ENCODE results near the gene POLR3E.

POLR3E gene

DNA sequence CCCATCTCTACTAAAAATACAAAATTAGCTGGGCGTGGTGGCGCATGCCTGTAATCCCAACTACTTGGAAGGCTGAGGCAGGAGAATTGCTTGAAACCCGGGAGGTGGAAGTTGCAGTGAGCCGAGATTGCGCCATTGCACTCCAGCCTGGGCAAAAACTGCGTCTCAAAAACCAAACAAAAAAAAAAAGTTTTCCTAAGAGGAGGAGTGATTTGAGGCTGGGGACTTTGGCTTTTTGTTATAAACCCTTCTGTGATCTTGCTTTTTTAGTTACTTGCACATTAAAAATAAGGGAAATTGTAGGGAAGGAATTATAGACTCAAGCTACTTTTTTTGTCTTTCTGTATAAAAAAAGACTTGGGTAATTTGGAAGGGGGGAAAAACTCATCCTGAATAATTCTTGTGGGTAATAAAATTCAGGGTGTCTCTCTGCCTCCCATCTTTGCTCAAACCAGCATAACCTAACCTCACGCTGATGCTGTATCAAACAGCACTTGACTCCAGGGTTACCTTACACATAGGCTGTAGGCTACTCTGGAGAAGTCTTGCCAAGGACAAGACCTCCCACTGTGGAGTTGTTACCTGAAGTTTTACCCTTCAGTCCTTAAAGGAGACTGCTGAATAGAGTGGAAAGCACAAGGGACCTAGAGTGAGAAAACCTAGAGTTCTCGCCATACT, 78.9 kb downstream of the POLR3E start:
- Histone ChIP-seq H3K27ac (ENCODE audit: insufficient read depth in 1 of 2, low read depth in 1 of 2, low read length in 2 of 2, poor library complexity in 1 of 2, severe bottlenecking in 2 of 2) (no peak overlapping the region), H3K9me3 (ENCODE audit: control extremely low read depth in 1 of 5, control insufficient read depth in 4 of 5, insufficient read depth in 2 of 5, low read depth in 1 of 5, low read length in 4 of 5) (no peaks in the 10 kb centered on the region), H3K27me3 (replicated peaks in 2 of 5; ENCODE audit: control insufficient read depth in 4 of 5, insufficient read depth in 5 of 5, low read length in 4 of 5) (peaks cover 0 to 15% (median 0%) of the 10 kb centered on the region in 5 experiments), H3K4me1 (ENCODE audit: control extremely low read depth in 1 of 4, control insufficient read depth in 4 of 4, insufficient read depth in 4 of 4, low read length in 3 of 4) (peaks cover 0 to 26% (median 16%) of the 10 kb centered on the region in 4 experiments), H3K4me3 (ENCODE audit: control insufficient read depth in 1 of 7, extremely low read depth in 1 of 7, insufficient read depth in 4 of 7, low read depth in 2 of 7, low read length in 6 of 7) (no peak overlapping the region), H3K36me3 (ENCODE audit: control insufficient read depth in 4 of 4, insufficient read depth in 4 of 4, low read length in 3 of 4) (no peaks in the 10 kb centered on the region)
- ChIA-PET CTCF (interaction anchor here (0.6 kb wide), 1 partner anchor 1599 kb away, joined by 3 read pairs; no protein-coding TSS in a partner anchor), POLR2A (no interaction called here)
- 96% methylated on average over 5 of the region's 8 CpGs for WGBS (ENCODE audit: insufficient coverage)
- DNase-seq: no peak

DNA sequence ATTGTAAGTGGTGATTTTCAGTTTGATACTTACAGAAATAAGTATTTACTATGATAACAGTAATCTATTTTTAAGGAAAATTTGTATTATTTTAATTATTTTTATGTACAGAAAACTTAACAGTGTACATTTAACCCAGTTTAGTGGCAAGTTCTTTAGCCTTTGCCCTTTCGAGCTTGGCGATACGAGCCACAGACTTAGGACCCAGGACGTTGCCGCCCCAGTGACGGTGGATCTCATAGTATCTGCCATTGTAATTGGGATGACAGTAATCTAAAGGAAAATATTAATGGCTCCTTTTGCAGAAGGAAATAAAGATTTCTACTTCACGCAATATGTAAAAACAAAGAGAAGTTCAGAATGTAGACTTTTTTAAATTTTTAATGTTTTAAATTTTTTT, 82.4 kb downstream of the POLR3E start:
- ChIA-PET CTCF (no interaction called here), POLR2A (no interaction called here)
- no CpG with 5 or more reads among the region's 7 CpGs for WGBS (ENCODE audit: insufficient coverage)

DNA sequence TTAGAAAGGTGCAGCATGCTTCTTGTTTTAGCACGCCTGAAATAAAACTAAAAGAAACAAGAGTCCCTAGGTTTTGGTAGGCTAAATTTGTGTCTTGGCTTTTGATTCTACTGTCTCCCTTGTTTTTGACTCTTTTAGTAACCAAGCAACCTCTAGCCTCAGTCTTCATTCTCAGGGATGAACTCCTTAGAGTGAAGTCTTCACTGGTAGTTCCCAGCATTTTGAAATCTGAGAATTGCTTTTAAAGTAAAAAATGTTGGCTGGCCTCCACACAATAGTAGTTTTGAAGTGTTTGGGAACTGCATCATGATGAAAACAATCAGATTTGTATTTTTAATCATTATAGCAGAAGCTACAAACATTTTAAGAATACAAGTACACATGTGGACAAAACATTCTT, 83.3 kb downstream of the POLR3E start:
- Histone ChIP-seq H3K36me3 (ENCODE audit: control insufficient read depth in 4 of 4, insufficient read depth in 4 of 4, low read length in 3 of 4) (no peaks in the 10 kb centered on the region), H3K27ac (ENCODE audit: insufficient read depth in 1 of 2, low read depth in 1 of 2, low read length in 2 of 2, poor library complexity in 1 of 2, severe bottlenecking in 2 of 2) (no peak overlapping the region), H3K4me3 (ENCODE audit: control insufficient read depth in 1 of 7, extremely low read depth in 1 of 7, insufficient read depth in 4 of 7, low read depth in 2 of 7, low read length in 6 of 7) (no peak overlapping the region), H3K27me3 (replicated peaks in 2 of 5; ENCODE audit: control insufficient read depth in 4 of 5, insufficient read depth in 5 of 5, low read length in 4 of 5) (peaks cover 0 to 2% (median 0%) of the 10 kb centered on the region in 5 experiments), H3K9me3 (ENCODE audit: control extremely low read depth in 1 of 5, control insufficient read depth in 4 of 5, insufficient read depth in 2 of 5, low read depth in 1 of 5, low read length in 4 of 5) (no peaks in the 10 kb centered on the region), H3K4me1 (ENCODE audit: control extremely low read depth in 1 of 4, control insufficient read depth in 4 of 4, insufficient read depth in 4 of 4, low read length in 3 of 4) (peaks cover 0 to 1% (median 0%) of the 10 kb centered on the region in 4 experiments)
- no peak for DNase-seq
- POLR2A ChIA-PET: no interaction called here
- 100% methylated on average over 1 of the region's 1 CpG for WGBS (ENCODE audit: insufficient coverage)
- CTCF ChIA-PET: no interaction called here

More for the DNA sequence above, 82.4 kb downstream of the POLR3E start:
- DNase-seq: no peak
- no peak overlapping the region for H3K4me3 ChIP-seq (ENCODE audit: control insufficient read depth in 1 of 7, extremely low read depth in 1 of 7, insufficient read depth in 4 of 7, low read depth in 2 of 7, low read length in 6 of 7)
- H3K4me1 ChIP-seq (ENCODE audit: control extremely low read depth in 1 of 4, control insufficient read depth in 4 of 4, insufficient read depth in 4 of 4, low read length in 3 of 4): peaks cover 0 to 10% (median 8%) of the 10 kb centered on the region in 4 experiments
- no peak overlapping the region for H3K27ac ChIP-seq (ENCODE audit: insufficient read depth in 1 of 2, low read depth in 1 of 2, low read length in 2 of 2, poor library complexity in 1 of 2, severe bottlenecking in 2 of 2)
- H3K27me3 ChIP-seq (replicated peaks in 2 of 5; ENCODE audit: control insufficient read depth in 4 of 5, insufficient read depth in 5 of 5, low read length in 4 of 5): peaks cover 0 to 7% (median 0%) of the 10 kb centered on the region in 5 experiments
- no peaks in the 10 kb centered on the region for H3K36me3 ChIP-seq (ENCODE audit: control insufficient read depth in 4 of 4, insufficient read depth in 4 of 4, low read length in 3 of 4)
- no peaks in the 10 kb centered on the region for H3K9me3 ChIP-seq (ENCODE audit: control extremely low read depth in 1 of 5, control insufficient read depth in 4 of 5, insufficient read depth in 2 of 5, low read depth in 1 of 5, low read length in 4 of 5)

DNA sequence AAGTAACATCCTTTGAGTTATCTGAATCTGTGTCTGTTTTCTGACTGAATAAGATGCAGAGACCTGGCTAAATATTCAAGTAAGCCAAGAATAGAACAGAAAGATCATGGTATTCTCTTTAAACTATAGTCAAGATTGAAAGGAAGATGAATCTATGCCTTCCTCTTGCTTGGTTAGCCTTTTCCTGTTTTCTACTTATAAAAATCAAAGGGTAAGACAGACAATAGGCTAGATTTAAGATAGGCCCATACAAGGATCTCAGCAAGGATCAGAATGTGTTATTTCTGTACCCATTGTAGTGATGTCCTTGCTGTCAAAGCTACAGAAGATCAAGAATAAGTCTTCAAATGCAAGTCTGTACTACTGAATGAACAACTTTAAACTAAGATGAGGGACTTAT, 84.2 kb downstream of the POLR3E start:
- H3K9me3 ChIP-seq (ENCODE audit: control extremely low read depth in 1 of 5, control insufficient read depth in 4 of 5, insufficient read depth in 2 of 5, low read depth in 1 of 5, low read length in 4 of 5): no peaks in the 10 kb centered on the region
- H3K27me3 ChIP-seq (replicated peaks in 2 of 5; ENCODE audit: control insufficient read depth in 4 of 5, insufficient read depth in 5 of 5, low read length in 4 of 5): no peaks in the 10 kb centered on the region
- no peak overlapping the region for H3K27ac ChIP-seq (ENCODE audit: insufficient read depth in 1 of 2, low read depth in 1 of 2, low read length in 2 of 2, poor library complexity in 1 of 2, severe bottlenecking in 2 of 2)
- no peaks in the 10 kb centered on the region for H3K36me3 ChIP-seq (ENCODE audit: control insufficient read depth in 4 of 4, insufficient read depth in 4 of 4, low read length in 3 of 4)
- POLR2A ChIA-PET: no interaction called here
- no peaks in the 10 kb centered on the region for H3K4me1 ChIP-seq (ENCODE audit: control extremely low read depth in 1 of 4, control insufficient read depth in 4 of 4, insufficient read depth in 4 of 4, low read length in 3 of 4)
- no peak overlapping the region for H3K4me3 ChIP-seq (ENCODE audit: control insufficient read depth in 1 of 7, extremely low read depth in 1 of 7, insufficient read depth in 4 of 7, low read depth in 2 of 7, low read length in 6 of 7)
- CTCF ChIA-PET: no interaction called here
- DNase-seq: no peak

DNA sequence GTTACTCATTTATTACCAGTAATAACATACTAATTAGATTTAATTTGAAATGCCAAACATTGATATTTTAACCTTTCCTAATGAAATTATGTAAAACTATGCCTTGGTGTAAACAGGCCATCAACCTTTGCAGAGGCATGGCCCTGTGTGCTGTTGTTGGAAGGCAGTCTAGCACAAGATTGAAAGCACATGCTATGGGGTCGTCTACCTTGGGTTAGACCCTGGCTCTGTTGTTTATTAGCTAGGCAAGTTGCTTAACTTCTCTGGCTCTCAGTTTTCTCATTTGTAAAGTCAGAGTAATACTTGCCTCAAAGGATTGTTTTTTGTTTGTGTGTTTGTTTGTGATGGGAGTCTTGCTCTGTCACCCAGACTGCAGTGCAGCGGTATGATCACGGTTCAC, 86.6 kb downstream of the POLR3E start:
- H3K4me3 ChIP-seq (ENCODE audit: control insufficient read depth in 1 of 7, extremely low read depth in 1 of 7, insufficient read depth in 4 of 7, low read depth in 2 of 7, low read length in 6 of 7): no peak overlapping the region
- no peak overlapping the region for H3K27ac ChIP-seq (ENCODE audit: insufficient read depth in 1 of 2, low read depth in 1 of 2, low read length in 2 of 2, poor library complexity in 1 of 2, severe bottlenecking in 2 of 2)
- no peaks in the 10 kb centered on the region for H3K9me3 ChIP-seq (ENCODE audit: control extremely low read depth in 1 of 5, control insufficient read depth in 4 of 5, insufficient read depth in 2 of 5, low read depth in 1 of 5, low read length in 4 of 5)
- DNase-seq: no peak
- 100% methylated on average over 1 of the region's 3 CpGs for WGBS (ENCODE audit: insufficient coverage)
- no peaks in the 10 kb centered on the region for H3K27me3 ChIP-seq (replicated peaks in 2 of 5; ENCODE audit: control insufficient read depth in 4 of 5, insufficient read depth in 5 of 5, low read length in 4 of 5)
- H3K36me3 ChIP-seq (ENCODE audit: control insufficient read depth in 4 of 4, insufficient read depth in 4 of 4, low read length in 3 of 4): no peaks in the 10 kb centered on the region
- POLR2A ChIA-PET: no interaction called here
- H3K4me1 ChIP-seq (ENCODE audit: control extremely low read depth in 1 of 4, control insufficient read depth in 4 of 4, insufficient read depth in 4 of 4, low read length in 3 of 4): no peaks in the 10 kb centered on the region
- CTCF ChIA-PET: no interaction called here

Measured in common myeloid progenitor, CD34-positive (primary cell).